HG03103 (cell line): ENCODE data around the gene USO1.

ENCODE experiments used
- ATAC-seq: cut with Tn5 transposase; IDR thresholded peaks from one replicate; pipeline ENCODE4 v1.9.1; 2021; ENCODE audit warnings: low read depth; ENCODE audit not compliant: unreplicated experiment

USO1 gene

GRCh38 chr4:75834095-75834771 lies 109.9 kb downstream of the USO1 start:
- no peak for ATAC-seq

GRCh38 chr4:75834772-75835154 lies 110.4 kb downstream of the USO1 start:
- no peak for ATAC-seq

GRCh38 chr4:75841641-75842520 lies 117.5 kb downstream of the USO1 start:
- ATAC-seq, result no peak

GRCh38 chr4:75843596-75843995 lies 119.2 kb downstream of the USO1 start:
- ATAC-seq, result no peak

- no peak for ATAC-seq
Measured at GRCh38 chr4:75844151-75844662, 119.8 kb downstream of the USO1 start.

- no peak for ATAC-seq
Measured at GRCh38 chr4:75845992-75846391, 121.6 kb downstream of the USO1 start.

GRCh38 chr4:75848171-75848760 lies 123.9 kb downstream of the USO1 start:
- peak; percentile 76 for ATAC-seq

GRCh38 chr4:75848891-75849290 lies 124.5 kb downstream of the USO1 start:
- ATAC-seq, result no peak

- no peak for ATAC-seq
Measured at GRCh38 chr4:75849461-75849860, 125.1 kb downstream of the USO1 start.

- ATAC-seq, result no peak
Measured at GRCh38 chr4:75858721-75859120, 134.3 kb downstream of the USO1 start.

GRCh38 chr4:75860606-75861005 lies 136.2 kb downstream of the USO1 start:
- no peak for ATAC-seq
